Epithelial cell of proximal tubule (primary cell): ENCODE measurements around the gene COP1. TPM values are rescaled to one million over a fixed set of nuclear protein-coding genes. Genes with fewer than 3 reads are reported as not detected.

ENCODE experiments used
- DNase-seq: peaks from one replicate; pipeline ENCODE4 v3.0.0-alpha.2; 2011; ENCODE audit warnings: low read depth
- H3K4me3 ChIP-seq: 2 replicates; pipeline ENCODE4 v1.5.1; 2011; ENCODE audit warnings: low read depth, mild to moderate bottlenecking, low read length
- total RNA-seq: library from RNA; depleted of rRNA; stranded (reverse); fragments of >200 nt; gene quantifications from 2 replicates; pipeline ENCODE4 v1.2.3, GENCODE V29; 2015
- TF ChIP-seq, protein P1 (sequence below): conservative IDR thresholded peaks from 2 replicates; pipeline ENCODE4 v1.5.1; 2012; ENCODE audit warnings: low read depth, mild to moderate bottlenecking, low read length

Gene COP1
- total RNA-seq, 1 donor from 2014 or later, result 47.4 TPM

DNA sequence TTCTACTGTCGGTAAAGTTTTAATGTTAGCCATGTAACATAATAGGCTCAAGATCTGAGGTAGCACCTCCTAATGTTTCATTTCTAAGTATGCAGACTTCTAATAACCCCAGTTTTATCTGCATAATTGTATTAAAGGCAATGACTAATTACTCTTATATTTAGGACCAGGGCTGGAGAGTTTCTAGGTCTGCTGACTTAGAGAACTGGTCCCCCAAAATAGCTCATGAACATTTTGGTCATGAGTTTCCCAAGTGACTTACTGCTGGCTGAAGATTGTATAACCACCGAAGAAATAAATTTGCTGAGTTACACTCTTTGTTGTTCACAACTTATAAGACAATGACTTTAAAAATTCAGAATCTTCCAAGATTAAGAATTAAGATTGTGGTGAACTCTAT lies 265.9 kb downstream of the COP1 start:
- H3K4me3 ChIP-seq, result no peak overlapping the region
- TF ChIP-seq, protein P1, sequence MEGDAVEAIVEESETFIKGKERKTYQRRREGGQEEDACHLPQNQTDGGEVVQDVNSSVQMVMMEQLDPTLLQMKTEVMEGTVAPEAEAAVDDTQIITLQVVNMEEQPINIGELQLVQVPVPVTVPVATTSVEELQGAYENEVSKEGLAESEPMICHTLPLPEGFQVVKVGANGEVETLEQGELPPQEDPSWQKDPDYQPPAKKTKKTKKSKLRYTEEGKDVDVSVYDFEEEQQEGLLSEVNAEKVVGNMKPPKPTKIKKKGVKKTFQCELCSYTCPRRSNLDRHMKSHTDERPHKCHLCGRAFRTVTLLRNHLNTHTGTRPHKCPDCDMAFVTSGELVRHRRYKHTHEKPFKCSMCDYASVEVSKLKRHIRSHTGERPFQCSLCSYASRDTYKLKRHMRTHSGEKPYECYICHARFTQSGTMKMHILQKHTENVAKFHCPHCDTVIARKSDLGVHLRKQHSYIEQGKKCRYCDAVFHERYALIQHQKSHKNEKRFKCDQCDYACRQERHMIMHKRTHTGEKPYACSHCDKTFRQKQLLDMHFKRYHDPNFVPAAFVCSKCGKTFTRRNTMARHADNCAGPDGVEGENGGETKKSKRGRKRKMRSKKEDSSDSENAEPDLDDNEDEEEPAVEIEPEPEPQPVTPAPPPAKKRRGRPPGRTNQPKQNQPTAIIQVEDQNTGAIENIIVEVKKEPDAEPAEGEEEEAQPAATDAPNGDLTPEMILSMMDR, result no peak
- no peak for DNase-seq

DNA sequence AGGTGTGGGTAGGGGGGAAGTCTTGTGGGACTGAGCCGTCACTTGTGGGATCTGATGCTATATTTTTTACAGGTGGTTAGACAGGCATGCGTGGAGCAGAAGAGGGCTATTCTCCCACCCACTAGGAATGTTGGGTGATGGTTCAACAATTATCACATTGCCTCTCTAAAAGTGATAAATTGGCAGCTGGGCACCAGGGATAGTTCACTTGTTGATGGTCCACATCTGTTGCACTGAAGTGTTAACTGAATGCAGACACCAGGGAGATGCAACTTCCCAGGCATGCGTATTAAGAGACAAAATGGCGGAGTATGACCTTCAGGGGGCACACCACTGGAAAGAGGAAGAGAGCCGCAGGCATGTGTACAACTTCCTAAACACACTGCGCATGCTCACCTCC lies 270.4 kb downstream of the COP1 start:
- DNase-seq, result no peak
- no peak overlapping the region for H3K4me3 ChIP-seq
- TF ChIP-seq, protein P1, result no peak

DNA sequence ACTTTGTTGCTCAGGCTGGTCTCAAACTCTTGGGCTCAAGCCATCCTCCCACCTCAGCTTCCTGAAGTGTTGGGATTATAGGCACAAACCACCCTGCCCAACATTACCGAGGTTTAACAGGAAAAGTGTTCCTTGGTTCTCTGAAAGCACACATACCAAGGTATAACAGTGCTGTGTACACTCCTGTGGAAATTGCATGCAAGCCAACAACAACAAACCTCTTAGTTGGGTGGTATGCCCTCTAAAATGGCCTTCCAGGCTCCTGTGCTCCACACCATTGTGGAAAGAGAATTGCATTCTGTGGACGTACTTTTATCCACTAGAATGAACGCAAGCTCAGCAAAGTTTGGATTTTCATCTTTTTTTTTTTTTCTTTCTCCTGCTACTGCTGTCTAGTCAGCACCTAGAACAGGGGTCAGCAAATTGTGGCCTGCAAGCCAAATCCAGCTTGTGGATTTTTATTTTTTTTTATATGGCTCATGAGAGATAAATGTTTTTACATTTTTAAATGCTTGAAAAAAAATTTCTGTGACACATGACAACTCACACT lies 271.4 kb downstream of the COP1 start:
- TF ChIP-seq, protein P1, result no peak
- DNase-seq, result no peak
- H3K4me3 ChIP-seq, result no peak overlapping the region

DNA sequence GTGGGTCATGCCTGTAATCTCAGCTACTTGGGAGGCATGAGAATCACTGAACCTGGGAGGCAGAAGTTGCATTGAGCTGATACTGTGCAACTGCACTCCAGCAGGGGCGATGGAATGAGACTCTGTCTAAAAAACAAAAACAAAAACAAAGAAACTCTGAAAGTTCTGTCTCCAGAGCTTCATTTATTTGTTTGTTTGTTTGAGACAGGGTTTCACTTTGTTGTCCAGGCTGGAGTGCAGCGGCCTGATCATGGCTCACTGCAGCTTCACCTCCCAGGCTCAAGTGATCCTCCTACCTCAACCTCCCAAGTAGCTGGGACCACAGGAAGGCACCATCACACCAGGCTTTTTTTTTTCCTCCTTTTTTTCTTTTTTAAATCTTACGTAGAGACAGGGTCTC lies 271.9 kb downstream of the COP1 start:
- H3K4me3 ChIP-seq, result no peak overlapping the region
- no peak for DNase-seq
- TF ChIP-seq, protein P1, result no peak

DNA sequence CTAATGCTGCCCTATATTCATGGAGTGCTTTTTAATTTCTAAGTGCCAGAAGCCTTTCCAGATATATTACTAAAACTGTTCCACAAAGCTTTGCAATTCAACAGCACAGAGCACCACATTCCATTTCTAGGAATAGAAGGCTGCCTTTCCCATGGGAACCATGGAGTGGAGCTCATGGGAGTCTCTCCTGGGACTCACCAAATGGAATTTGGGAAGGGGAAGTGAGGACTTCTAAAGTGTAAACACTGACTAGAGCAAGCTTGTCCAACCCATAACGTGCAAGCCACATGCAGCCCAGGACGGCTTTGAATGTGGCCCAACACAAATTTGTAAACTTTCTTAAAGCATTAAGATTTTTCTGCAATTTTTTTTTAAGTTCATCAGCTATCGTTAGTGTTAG lies 273.3 kb downstream of the COP1 start:
- no peak for DNase-seq
- TF ChIP-seq, protein P1, result no peak

DNA sequence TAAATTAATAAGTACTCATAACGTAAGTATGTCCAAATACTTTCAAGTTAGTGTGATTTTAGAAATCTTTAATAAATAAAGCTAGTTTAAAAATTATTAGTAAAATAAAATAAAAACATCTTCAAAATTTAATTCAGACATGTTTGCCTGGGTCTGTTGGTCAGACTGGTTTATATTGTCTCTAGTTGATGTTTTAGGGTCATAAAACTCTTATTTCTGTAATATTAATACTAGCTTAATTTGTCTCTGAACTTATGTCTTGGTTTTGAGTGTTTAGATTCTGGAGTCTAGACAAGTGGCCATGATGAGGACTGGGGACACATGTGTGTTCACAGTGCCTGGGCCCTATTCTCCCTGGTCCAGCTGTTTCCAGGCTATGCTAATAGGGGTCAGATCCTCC lies 279.1 kb downstream of the COP1 start:
- DNase-seq, result no peak
- TF ChIP-seq, protein P1, result no peak

More for the DNA sequence above, 273.3 kb downstream of the COP1 start:
- H3K4me3 ChIP-seq, result no peak overlapping the region

DNA sequence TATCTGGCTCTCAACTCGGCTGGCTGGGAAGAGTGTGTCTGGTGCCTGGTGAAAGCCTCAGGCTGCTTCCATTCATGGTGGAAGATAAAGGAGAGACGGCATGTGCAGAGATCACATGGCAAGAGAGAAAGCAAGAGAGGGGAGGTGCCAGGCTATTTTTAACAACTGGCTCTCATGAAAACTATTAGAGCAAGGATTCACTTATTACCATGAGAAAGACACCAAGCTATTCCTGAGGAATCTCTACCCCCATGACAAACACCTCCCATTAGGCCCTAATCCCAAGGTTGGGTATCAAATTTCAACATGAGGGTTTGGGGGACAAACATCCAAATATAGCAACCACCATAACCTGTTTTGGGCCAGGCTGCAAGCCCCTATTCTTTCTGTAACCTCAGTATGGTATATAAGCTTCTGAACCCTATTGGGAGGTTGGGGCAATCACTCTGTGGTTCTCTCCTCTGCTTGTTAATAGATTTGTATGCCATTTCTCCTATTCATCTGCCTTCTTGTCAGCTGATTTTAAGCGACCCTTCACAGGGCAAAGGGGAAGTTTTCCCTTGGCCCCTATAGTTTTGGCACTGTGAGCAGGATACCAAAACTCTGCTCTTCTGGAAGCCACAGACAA lies 284.7 kb downstream of the COP1 start:
- DNase-seq, result no peak
- TF ChIP-seq, protein P1, result no peak
- H3K4me3 ChIP-seq, result no peak overlapping the region

More for the DNA sequence above, 279.1 kb downstream of the COP1 start:
- no peak overlapping the region for H3K4me3 ChIP-seq
